Measurements from ENCODE around the gene ABCA2. TPM values are rescaled to one million over a fixed set of nuclear protein-coding genes. Genes with fewer than 3 reads are reported as not detected.

ABCA2 gene
- polyA plus RNA-seq, 6 donors from 2014 or later = 0.63 to 3.9 (median 1.3) TPM; not detected in 1

DNA sequence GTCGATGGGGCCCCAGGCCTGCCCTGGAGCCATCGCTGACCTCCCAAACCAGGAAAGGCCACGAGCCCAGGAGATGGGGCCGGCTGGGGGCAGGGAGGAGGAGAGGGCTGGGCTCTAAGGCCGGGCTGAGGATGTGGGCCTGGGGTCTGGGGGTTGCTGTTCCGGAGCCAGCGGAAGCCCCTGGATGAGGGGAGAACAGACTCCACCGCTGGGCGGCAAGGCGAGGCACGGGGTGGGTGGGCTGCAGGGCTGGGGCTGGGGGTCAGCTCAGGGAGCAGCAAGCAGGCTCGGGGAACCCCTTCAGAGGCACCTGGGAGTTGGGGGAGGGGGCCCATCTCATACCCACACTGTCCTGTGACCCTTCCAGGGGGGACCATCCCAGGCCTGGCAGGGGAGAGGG lies 64.3 kb downstream of the ABCA2 start:
- Mint-ChIP-seq H3K27ac (no peak overlapping the region), H3K36me3 (no peaks in the 10 kb centered on the region), H3K4me1 (peaks cover 8 to 13% (median 9%) of the 10 kb centered on the region in 3 donors)

DNA sequence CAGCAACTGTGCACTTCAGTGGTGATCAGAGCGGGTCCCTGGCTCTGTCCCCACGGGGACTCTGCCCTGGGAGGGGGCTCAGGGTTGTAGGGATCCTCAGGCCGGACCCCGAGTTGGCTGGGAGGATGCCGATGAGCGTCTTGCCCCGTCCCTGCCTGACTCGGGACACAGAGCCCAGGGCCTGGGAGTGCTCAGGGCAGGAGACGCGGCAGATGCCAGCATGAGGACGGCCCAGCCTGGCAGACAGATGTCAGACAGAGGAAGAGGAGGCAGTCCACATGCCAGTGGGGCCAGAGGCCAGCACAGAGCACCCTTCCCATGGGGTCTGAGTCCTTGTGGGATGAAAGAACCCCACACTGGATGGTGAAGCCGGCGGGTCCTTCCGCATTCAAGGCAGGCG lies 64.7 kb downstream of the ABCA2 start:
- Mint-ChIP-seq H3K4me3 (no peak overlapping the region), H3K36me3 (no peaks in the 10 kb centered on the region), H3K4me1 (peaks cover 8 to 13% (median 9%) of the 10 kb centered on the region in 3 donors), H3K27me3 (peaks cover 9 to 19% (median 11%) of the 10 kb centered on the region in 3 donors), H3K27ac (no peak overlapping the region), H3K9me3 (no peaks in the 10 kb centered on the region)
- ATAC-seq (ENCODE audit: low read depth in 2 of 2) (no peak), DNase-seq (no peak)

More for the DNA sequence above, 64.3 kb downstream of the ABCA2 start:
- H3K27me3 Mint-ChIP-seq = peaks cover 9 to 19% (median 11%) of the 10 kb centered on the region in 3 donors
- H3K9me3 Mint-ChIP-seq = no peaks in the 10 kb centered on the region
- H3K4me3 Mint-ChIP-seq = no peak overlapping the region
- ATAC-seq (ENCODE audit: low read depth in 2 of 2) = no peak
- no peak for DNase-seq

DNA sequence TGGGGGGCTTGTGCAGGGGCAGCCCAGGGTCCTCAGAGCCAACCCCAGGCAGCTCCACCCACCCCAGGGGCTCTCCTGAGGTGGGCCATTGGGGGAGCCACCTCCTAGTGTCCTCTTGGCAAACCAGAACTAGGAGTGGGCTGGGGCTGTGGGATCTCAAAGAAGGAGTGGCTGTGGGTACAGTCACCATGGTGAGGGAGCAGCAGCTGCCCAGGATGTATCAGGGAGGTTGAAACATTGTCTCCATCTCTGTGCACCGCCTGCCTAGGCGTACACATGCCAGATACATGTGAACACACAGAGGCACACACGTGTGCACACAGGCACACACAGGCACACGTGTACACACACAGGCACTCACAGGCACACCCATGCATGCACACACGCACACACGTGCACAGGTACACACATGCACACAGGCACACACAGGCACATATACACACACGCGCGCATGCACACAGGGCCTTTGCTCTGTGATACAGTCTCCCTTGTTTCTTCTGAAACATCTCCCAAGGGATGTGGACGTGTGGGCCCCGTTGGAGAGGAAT lies 65.3 kb downstream of the ABCA2 start:
- Mint-ChIP-seq H3K9me3 (no peaks in the 10 kb centered on the region), H3K27me3 (peaks cover 9 to 19% (median 11%) of the 10 kb centered on the region in 3 donors), H3K4me1 (peaks cover 8 to 13% (median 9%) of the 10 kb centered on the region in 3 donors), H3K4me3 (no peak overlapping the region), H3K36me3 (no peaks in the 10 kb centered on the region), H3K27ac (peak overlapping the region in 1 of 6 donors; percentile 54)
- DNase-seq = no peak
- no peak for ATAC-seq (ENCODE audit: low read depth in 2 of 2)

GRCh38 chr9:136962163-136962562 lies 65.9 kb downstream of the ABCA2 start:
- H3K36me3 Mint-ChIP-seq = no peaks in the 10 kb centered on the region
- no peaks in the 10 kb centered on the region for H3K9me3 Mint-ChIP-seq
- DNase-seq (no peak), ATAC-seq (ENCODE audit: low read depth in 2 of 2) (no peak)
- peaks cover 9 to 19% (median 11%) of the 10 kb centered on the region in 3 donors for H3K27me3 Mint-ChIP-seq
- H3K4me3 Mint-ChIP-seq = no peak overlapping the region
- no peak overlapping the region for H3K27ac Mint-ChIP-seq
- H3K4me1 Mint-ChIP-seq = peaks cover 8 to 13% (median 9%) of the 10 kb centered on the region in 3 donors

- Mint-ChIP-seq H3K27me3 (peaks cover 15 to 18% (median 15%) of the 10 kb centered on the region in 3 donors), H3K4me1 (peaks cover 9 to 12% (median 11%) of the 10 kb centered on the region in 3 donors), H3K36me3 (peaks cover 0 to 6% of the 10 kb centered on the region in 2 donors), H3K4me3 (no peak overlapping the region), H3K27ac (no peak overlapping the region), H3K9me3 (peaks cover 0 to 5% (median 0%) of the 10 kb centered on the region in 7 donors)
- DNase-seq (no peak), ATAC-seq (ENCODE audit: low read depth in 2 of 2) (no peak)
Observed at GRCh38 chr9:136961279-136962065, 66.6 kb downstream of the ABCA2 start.

GRCh38 chr9:136960938-136961275 lies 67.1 kb downstream of the ABCA2 start:
- H3K27me3 Mint-ChIP-seq = peaks cover 11 to 15% (median 12%) of the 10 kb centered on the region in 3 donors
- H3K4me3 Mint-ChIP-seq = no peak overlapping the region
- DNase-seq = no peak
- peaks cover 4 to 11% (median 5%) of the 10 kb centered on the region in 3 donors for H3K4me1 Mint-ChIP-seq
- no peak for ATAC-seq (ENCODE audit: low read depth in 2 of 2)
- peaks cover 0 to 7% (median 0%) of the 10 kb centered on the region in 7 donors for H3K9me3 Mint-ChIP-seq
- peaks cover 0 to 9% of the 10 kb centered on the region in 2 donors for H3K36me3 Mint-ChIP-seq
- no peak overlapping the region for H3K27ac Mint-ChIP-seq

DNA sequence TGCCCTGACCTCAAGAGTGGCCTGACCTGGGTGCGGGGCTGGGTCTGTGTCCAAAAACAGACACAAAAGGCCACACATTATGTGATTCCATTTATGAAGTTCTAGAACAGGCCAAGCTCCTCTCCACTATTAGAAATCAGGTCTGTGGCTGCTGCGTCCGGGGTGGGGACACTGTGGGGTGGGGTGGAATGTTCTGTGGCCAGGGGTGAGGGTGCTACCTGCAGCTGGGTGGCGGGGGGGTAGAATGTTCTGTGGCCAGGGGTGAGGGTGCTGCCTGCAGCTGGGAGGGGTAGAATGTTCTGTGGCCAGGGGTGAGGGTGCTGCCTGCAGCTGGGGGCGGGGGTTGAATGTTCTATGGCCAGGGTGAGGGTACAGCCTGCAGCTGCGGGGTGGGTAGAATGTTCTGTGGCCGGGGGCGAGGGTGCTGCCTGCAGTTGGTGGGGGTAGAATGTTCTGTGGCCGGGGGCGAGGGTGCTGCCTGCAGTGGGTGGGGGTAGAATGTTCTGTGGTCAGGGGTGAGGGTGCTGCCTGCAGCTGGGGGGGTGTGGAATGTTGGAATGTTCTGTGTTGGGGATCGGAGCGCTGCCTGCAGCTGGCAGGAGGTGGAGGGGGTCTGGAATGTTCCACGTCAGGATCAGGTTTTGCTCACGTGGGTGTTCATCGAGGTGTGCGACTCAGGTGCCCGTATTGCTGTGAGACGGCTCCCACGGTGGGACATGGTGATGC lies 67.7 kb downstream of the ABCA2 start:
- peaks cover 0 to 8% (median 0%) of the 10 kb centered on the region in 3 donors for H3K4me1 Mint-ChIP-seq
- H3K27me3 Mint-ChIP-seq = peaks cover 8 to 10% (median 8%) of the 10 kb centered on the region in 3 donors
- ATAC-seq (ENCODE audit: low read depth in 2 of 2) = no peak
- peaks cover 0 to 7% (median 0%) of the 10 kb centered on the region in 7 donors for H3K9me3 Mint-ChIP-seq
- H3K27ac Mint-ChIP-seq = no peak overlapping the region
- DNase-seq = no peak
- peak overlapping the region in 1 of 8 donors; percentile 66 for H3K4me3 Mint-ChIP-seq
- H3K36me3 Mint-ChIP-seq = peaks cover 0 to 9% of the 10 kb centered on the region in 2 donors

GRCh38 chr9:136958898-136959850 lies 68.9 kb downstream of the ABCA2 start:
- Mint-ChIP-seq H3K4me1 (peaks cover 0 to 8% (median 0%) of the 10 kb centered on the region in 3 donors), H3K27ac (peak overlapping the region in 2 of 6 donors; percentile 44 to 81), H3K36me3 (peaks cover 0 to 9% of the 10 kb centered on the region in 2 donors), H3K9me3 (peaks cover 0 to 7% (median 0%) of the 10 kb centered on the region in 7 donors), H3K27me3 (peaks cover 8 to 18% (median 10%) of the 10 kb centered on the region in 3 donors), H3K4me3 (no peak overlapping the region)
- DNase-seq (no peak), ATAC-seq (ENCODE audit: low read depth in 2 of 2) (no peak)

- H3K36me3 Mint-ChIP-seq = peaks cover 0 to 9% of the 10 kb centered on the region in 2 donors
- peaks cover 8 to 18% (median 10%) of the 10 kb centered on the region in 3 donors for H3K27me3 Mint-ChIP-seq
- H3K4me3 Mint-ChIP-seq = no peak overlapping the region
- no peak for ATAC-seq (ENCODE audit: low read depth in 2 of 2)
- no peak overlapping the region for H3K27ac Mint-ChIP-seq
- H3K9me3 Mint-ChIP-seq = peaks cover 0 to 7% (median 0%) of the 10 kb centered on the region in 7 donors
- H3K4me1 Mint-ChIP-seq = peaks cover 0 to 8% (median 0%) of the 10 kb centered on the region in 3 donors
- DNase-seq = no peak
Observed at GRCh38 chr9:136958473-136958872, 69.6 kb downstream of the ABCA2 start.

GRCh38 chr9:136957901-136958300 lies 70.1 kb downstream of the ABCA2 start:
- H3K4me1 Mint-ChIP-seq = peaks cover 0 to 8% (median 0%) of the 10 kb centered on the region in 3 donors

DNA sequence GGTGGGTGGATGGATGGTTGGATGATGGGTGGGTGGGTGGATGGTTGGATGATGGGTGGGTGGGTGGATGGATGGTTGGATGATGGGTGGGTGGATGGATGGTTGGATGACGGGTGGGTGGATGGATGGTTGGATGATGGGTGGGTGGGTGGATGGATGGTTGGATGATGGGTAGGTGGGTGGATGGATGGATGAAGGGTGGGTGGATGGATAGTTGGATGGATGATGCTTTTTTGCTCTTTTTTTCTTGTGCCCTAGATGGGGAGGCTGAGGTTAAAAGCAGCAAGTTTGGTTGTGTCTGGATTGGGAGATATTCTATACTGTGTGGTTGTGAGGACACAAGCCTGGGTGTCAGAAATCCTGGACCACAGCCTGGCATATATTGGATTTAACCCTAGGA lies 70.6 kb downstream of the ABCA2 start:
- DNase-seq = no peak
- H3K27me3 Mint-ChIP-seq = peaks cover 4 to 11% (median 10%) of the 10 kb centered on the region in 3 donors
- H3K9me3 Mint-ChIP-seq = peaks cover 0 to 7% (median 0%) of the 10 kb centered on the region in 7 donors
- H3K36me3 Mint-ChIP-seq = peaks cover 0 to 9% of the 10 kb centered on the region in 2 donors
- H3K4me1 Mint-ChIP-seq = peaks cover 0 to 8% (median 0%) of the 10 kb centered on the region in 3 donors
- no peak overlapping the region for H3K4me3 Mint-ChIP-seq
- no peak for ATAC-seq (ENCODE audit: low read depth in 2 of 2)
- H3K27ac Mint-ChIP-seq = no peak overlapping the region

More at GRCh38 chr9:136957901-136958300, 70.1 kb downstream of the ABCA2 start:
- H3K36me3 Mint-ChIP-seq = peaks cover 0 to 9% of the 10 kb centered on the region in 2 donors
- ATAC-seq (ENCODE audit: low read depth in 2 of 2) (no peak), DNase-seq (no peak)
- peaks cover 0 to 7% (median 0%) of the 10 kb centered on the region in 7 donors for H3K9me3 Mint-ChIP-seq
- peaks cover 6 to 13% (median 10%) of the 10 kb centered on the region in 3 donors for H3K27me3 Mint-ChIP-seq
- peak overlapping the region in 1 of 8 donors; percentile 15 for H3K4me3 Mint-ChIP-seq
- no peak overlapping the region for H3K27ac Mint-ChIP-seq

Measured in naive B cell (primary cell).